DMS53 treated with DMSO at 0.1 percent for 48 hours (cell line): ENCODE results near the gene MSI2.

Experiments
- DNase-seq: peaks from one replicate; lab custom pipeline; 2025; ENCODE audit not compliant: unreplicated experiment; lab: John Stamatoyannopoulos, UW

Gene MSI2

DNA sequence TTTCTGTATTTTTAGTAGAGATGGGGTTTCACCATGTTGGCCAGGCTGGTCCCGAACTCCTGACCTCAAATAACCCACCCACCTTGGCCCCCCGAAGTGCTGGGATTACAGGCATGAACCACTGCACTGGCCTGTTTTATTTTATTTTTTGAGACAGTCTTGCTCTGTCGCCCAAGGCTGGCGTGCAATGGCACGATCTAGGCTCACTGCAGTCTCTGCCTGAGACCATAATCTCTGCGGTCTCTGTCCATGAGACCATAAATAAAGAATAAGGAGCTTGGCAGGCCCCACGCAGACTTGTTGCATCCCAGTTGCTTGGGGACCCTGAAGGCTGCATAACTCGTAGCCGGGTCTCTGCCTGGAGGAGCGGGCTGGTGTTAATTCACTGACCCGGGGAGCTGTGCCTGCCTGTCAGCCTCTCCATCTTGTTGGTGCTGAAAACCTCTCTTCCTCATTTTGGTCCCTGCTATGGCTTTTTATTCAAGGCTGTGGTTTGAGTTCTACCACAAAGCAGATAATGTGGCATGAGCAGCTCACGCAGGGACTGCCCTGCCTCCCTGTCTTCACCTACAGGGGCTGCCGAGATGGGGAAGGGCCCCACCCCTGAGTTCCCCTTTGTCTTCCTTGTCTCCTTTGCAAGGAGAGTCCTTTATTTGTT lies 82.1 kb downstream of the MSI2 start:
- DNase-seq, result no peak

DNA sequence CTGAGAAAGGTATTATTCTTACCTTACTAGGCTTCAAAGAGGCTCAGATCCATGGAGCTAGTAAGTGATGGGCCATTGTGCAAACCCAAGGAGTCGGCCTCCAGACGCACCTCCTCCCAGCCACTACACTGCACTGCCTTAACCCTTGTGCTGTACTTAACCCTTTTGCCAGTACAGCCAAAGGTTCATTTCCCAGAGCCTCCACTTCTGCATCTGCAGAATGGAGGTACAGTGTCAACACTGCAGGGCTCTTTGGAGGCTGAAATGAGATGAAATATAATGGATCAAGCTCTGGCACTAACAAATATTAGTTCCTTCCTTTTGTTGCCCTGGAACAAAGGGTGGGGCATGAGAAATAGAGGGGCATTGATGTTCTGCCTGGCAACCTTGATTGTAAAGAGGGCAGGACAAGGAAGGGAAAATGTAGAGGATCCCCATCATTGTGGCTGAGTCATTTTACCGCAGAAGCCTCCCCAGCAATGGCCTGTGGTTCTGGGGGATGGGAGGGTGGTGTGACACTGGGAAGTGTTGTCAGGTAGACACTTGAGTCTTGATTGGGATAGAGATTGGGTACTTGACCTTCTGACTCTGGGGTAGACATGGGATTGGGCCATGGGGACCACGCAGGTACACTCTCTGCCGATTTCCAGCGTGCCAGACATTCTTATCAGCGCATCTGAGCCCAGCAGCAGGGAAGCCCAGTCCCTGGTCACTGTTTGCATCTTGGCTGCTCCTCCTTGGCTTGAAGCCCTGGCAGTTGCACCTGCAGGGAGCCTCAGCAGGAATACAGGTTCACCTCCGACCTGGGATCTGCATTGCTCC lies 84.0 kb downstream of the MSI2 start:
- no peak for DNase-seq

DNA sequence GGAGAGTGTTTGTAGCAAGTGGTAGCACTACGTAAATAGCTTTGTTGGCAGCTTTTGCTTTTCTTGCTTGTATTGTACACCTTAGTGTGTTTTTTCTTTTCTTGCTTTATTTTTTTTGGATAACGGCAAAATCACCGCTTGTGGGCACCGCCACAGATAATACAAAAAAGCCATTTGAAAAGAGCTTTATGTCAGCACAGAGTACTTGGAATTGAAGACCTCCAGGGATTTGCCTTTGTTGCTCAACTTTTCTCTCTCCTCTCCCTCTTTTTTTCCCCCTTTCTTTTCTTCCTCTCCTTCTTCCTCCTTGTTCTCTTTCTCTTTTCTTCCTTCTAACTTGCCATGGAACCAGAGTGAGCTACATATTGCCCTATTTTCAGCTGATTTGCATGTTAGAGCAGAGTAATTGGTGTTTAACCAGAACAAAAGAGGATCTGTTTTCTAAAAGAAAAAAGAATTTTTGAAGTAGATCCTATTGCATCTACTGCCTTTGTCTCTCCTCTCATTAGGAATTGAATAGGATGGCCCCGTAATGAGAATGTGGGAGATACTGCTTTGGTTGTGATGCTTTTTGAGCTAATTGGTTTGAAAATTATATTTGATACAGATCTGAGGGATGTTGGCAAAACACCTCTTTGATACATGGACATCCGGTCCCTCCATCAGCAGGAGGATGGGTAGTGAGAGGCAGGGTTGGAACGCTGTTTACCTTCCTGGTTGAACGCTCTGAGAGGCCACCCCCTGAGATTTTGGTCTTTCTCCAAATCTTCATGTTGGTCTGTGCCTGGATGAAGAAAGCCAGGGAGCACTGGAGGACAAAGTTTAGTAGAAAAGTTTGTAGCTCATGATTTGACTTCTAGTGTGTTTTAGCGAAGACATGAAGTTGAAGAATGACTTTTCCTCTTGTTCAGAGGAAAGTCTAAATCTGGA lies 85.6 kb downstream of the MSI2 start:
- no peak for DNase-seq

- DNase-seq, result no peak
These were observed 86.8 kb downstream of the MSI2 start for GRCh38 chr17:57342963-57343589.

DNA sequence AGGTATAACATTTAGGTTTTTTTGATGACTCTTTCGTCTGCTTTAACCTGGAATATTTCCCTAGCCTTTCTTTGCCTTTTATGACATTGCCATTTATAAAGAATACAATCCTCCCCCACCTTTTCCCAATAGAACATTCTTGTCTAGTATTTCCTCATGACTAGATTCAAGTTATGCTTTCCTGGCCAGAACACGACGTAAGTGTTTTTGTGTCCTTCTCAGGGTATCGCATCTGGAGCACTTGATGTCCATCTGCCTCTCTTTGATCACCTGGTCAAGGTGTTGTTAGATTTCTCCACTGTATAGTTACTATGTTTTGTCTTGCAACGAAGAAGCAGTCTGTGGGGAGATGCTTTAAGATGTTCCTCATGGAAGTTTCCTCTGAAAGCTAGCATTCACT lies 87.4 kb downstream of the MSI2 start:
- DNase-seq, result no peak

GRCh38 chr17:57344261-57344660 lies 87.9 kb downstream of the MSI2 start:
- DNase-seq, result no peak

GRCh38 chr17:57349541-57350247 lies 93.4 kb downstream of the MSI2 start:
- no peak for DNase-seq

DNA sequence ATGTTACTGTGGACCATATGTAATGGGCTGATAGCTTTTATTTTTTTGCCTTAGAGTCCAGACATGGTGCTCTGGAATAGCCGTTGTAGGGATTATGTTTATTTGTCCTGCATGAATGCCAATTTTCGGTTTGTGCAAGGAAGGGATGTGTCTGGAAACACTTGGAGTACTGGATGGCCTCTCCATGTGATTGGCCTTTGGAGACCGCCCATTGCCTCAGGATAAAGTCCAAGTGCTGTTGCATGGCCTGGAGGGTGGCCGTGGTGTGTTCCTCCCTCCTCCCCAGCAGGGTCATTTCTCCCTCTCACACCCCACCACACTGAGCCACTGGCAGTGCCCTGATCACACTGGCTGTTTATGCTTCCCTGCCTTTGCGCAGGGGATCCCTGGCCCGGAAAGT lies 93.9 kb downstream of the MSI2 start:
- no peak for DNase-seq

DNA sequence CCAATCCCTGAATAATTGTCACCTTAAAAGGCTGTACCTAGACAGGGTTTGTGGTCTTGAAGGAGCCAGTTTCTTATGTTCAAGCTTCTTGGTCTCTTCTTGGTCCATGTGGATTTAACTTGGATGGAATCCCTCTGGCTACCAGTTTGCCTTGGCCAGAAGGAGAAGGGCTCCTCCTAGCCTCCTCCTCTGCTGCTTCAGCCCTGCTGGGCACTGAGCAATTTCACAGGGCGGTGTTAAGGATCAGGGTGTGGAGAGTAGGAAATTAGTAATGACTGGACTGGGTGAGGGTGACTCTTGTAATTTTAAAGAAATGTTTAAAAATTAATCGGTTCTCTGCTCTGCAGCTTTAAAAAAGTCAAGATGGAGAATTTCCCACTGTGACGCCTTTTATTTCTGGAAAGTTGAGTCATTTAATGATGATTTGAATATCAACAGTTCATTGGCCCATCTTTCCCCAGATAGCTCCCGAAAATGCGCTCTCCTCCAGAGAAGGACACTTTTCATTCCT lies 96.4 kb downstream of the MSI2 start:
- DNase-seq, result no peak

- DNase-seq, result no peak
These were observed 98.3 kb downstream of the MSI2 start for GRCh38 chr17:57354673-57355072.

GRCh38 chr17:57355090-57355859 lies 99.0 kb downstream of the MSI2 start:
- DNase-seq, result no peak

- DNase-seq, result no peak
These were observed 99.9 kb downstream of the MSI2 start for GRCh38 chr17:57356153-57356718.

DNA sequence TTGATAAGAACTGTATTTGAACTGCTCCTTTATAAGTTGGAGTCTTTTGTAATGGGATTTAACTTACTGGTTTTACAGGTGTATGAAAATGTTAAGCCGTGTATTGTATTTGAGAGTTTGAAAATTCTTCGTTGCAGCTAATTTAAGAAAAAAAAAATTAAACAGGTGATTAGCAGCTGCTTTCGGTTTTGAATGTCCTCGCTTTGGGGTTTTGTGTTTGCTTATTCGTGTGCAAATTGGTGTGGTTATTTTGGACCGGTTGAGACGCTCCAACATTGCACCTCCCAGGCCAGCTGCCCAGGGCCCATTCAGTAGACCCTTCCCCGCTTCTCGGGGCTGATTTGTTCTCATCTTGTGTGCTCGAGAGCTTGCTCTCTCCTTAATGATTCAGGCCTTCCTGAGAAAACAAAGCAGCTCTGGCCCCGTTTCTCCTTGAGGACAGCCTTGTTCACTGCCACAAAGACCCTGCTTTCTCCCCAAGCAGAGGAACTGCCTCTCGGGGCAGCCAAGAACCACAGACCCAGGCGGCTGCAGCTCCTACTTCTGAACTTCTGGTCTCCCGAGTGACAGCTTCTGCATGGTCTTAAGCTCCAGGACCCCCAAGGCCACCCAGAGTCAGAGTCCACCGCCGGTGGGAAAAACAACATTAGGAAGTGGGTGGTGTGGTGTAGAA lies 100.5 kb downstream of the MSI2 start:
- DNase-seq, result no peak

GRCh38 chr17:57357392-57357784 lies 101.1 kb downstream of the MSI2 start:
- DNase-seq, result peak; percentile 79

DNA sequence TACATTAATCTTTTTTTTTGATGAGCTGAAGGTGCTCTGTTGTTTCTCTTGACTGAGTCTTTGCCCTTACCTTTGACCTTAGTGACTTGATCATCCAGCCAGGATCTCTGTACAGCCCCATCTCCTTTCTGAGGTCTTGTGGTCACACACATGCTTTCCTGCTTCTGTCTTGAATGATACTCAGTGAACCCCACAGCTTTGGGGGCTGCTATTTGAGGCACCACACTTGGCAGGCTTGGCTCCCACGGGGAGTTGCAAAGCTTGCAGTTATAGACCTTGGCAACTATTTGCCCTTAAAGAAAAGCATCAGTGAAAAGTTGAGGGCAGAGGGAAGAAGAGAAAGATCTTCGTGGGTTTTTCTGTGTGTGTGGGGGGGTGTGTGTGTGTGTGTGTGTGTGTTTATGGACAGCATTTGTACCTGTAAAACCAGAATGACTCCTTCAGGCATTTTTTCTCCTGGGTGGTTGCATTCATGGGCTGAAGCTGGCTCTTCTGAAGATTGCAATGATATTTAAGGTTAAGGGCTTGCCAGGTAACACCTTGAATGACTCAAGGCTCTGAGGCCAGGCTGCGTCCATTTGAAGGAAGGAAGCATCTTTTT lies 101.6 kb downstream of the MSI2 start:
- DNase-seq, result no peak

DNA sequence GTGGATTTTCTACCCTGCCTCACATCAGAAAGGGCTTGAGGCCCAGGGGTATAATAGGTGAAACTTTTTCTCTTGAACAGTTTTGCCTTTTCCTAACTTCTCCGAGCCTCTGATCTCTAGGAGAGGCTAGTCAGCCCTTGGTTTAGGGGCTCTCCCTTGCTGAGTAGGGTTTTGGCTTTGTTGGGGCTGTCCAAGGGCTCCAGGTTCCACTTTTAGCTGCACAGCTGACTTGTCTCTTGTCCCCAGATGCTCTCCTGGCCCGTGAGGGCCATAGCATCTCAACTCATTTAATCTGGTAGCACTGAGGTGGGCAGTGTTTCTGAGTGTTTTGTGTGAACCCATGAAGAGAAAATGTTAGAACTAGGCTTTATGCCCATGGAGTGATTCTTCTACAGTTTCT lies 103.9 kb downstream of the MSI2 start:
- DNase-seq, result no peak

DNA sequence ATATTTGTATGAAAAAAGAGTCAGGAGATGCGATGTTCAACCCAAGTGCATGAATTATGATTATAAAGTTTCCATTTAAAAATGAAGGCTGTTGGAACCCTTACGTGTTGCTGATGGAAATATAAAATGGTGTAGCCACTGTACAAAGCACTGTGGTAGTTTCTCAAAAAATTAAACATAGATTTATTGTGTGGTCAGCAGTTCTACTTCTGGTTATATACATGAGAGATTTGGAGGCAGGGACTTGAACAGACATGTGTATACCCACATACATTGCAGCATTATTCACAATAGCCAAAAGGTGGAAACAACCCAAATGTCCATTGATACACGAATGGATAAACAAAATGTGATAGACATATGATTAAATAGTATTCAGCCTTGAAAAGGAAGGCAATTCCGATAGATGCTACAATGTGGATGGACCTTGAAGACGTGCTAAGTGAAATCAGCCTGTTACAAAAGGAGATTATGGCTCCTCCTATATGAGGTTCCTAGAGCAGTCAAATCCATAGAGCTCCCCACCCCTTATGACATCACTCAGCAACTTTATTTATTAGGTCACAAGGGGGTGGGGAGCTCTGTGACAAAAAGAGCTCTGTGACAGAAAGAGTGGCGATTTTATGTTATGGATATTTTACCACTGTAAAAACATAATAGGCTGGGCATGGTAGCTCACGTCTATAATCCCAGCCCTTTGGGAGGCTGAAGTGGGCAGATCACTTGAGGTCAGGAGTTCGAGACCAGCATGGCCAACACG lies 106.7 kb downstream of the MSI2 start:
- DNase-seq, result no peak

DNA sequence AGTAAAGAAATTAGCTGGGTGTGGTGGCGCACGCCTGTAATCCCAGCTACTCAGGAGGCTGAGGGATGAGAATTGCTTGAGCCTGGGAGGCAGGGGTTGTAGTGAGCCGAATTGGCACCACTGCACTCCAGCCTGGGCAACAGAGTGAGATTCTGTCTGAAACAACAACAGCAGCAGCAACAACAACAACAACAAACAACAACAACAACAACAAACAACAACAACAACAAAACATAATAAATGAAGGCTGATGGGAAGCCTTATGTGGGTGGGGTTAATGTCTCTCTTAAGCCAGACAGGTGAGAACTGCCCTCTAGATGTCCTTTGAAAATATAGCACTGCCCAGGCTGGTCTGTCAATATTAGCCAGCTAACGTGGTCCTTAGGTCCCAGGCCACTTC lies 107.3 kb downstream of the MSI2 start:
- DNase-seq, result no peak
